Hepatocyte (in vitro differentiated cells): ENCODE data around the gene GNG7. TPM values are rescaled to one million over a fixed set of nuclear protein-coding genes. Genes with fewer than 3 reads are reported as not detected.
"Not testable (repeated sequence)": the region's sequence is repeated elsewhere in the genome, so short reads cannot be mapped to it uniquely, and the experiment has no call there.

Experiments used
- DNase-seq: peaks from one replicate; pipeline ENCODE4 v3.0.0-alpha.2; 2016; ENCODE audit warnings: low spot score
- H2AFZ ChIP-seq: fragments of 200-600 bp; sonication (generic); 2 replicates; pipeline ENCODE4 v1.6.0; 2016; ENCODE audit warnings: antibody characterized with exemption, mild to moderate bottlenecking
- H3K27ac ChIP-seq: fragments of 200-600 bp; sonication (generic); 2 replicates; pipeline ENCODE4 v1.5.1; 2016; ENCODE audit warnings: mild to moderate bottlenecking
- H3K27me3 ChIP-seq: fragments of 200-600 bp; sonication (generic); 2 replicates; pipeline ENCODE4 v1.6.1; 2016
- H3K36me3 ChIP-seq: fragments of 200-600 bp; sonication (generic); replicated peaks from 2 replicates; pipeline ENCODE4 v1.5.1; 2016; ENCODE audit warnings: low read depth; ENCODE audit not compliant: insufficient read depth
- H3K4me1 ChIP-seq: fragments of 200-600 bp; sonication (generic); 2 replicates; pipeline ENCODE4 v1.5.1; 2016; ENCODE audit warnings: mild to moderate bottlenecking, moderate library complexity; ENCODE audit not compliant: insufficient read depth
- H3K4me2 ChIP-seq: fragments of 200-600 bp; sonication (generic); 2 replicates; pipeline ENCODE4 v1.6.0; 2016
- H3K4me3 ChIP-seq: fragments of 200-600 bp; sonication (generic); 2 replicates; pipeline ENCODE4 v1.5.1; 2016; ENCODE audit warnings: mild to moderate bottlenecking
- H3K79me2 ChIP-seq: fragments of 200-600 bp; sonication (generic); 2 replicates; pipeline ENCODE4 v1.6.0; 2017; ENCODE audit warnings: mild to moderate bottlenecking
- H3K9me2 ChIP-seq: fragments of 200-600 bp; sonication (generic); replicated peaks from 2 replicates; pipeline ENCODE4 v1.6.0; 2017; ENCODE audit warnings: mild to moderate bottlenecking; ENCODE audit not compliant: insufficient read depth
- H3K9me3 ChIP-seq: fragments of 200-600 bp; sonication (generic); 2 replicates; pipeline ENCODE4 v1.5.1; 2016; ENCODE audit warnings: low read depth, mild to moderate bottlenecking
- H4K20me1 ChIP-seq: fragments of 200-600 bp; sonication (generic); 2 replicates; pipeline ENCODE4 v1.6.0; 2016; ENCODE audit warnings: mild to moderate bottlenecking; ENCODE audit not compliant: insufficient read depth, poor library complexity, severe bottlenecking
- CTCF ChIP-seq: fragments of 200-600 bp; sonication (generic); IDR thresholded peaks from 2 replicates; pipeline ENCODE4 v1.5.1; 2016; ENCODE audit warnings: antibody characterized with exemption, mild to moderate bottlenecking; ENCODE audit not compliant: poor library complexity
- EZH2 ChIP-seq: fragments of 200-600 bp; sonication (generic); IDR thresholded peaks from 2 replicates; pipeline ENCODE4 v1.6.1; 2016; ENCODE audit warnings: antibody characterized with exemption, mild to moderate bottlenecking, borderline replicate concordance
- EZH2phosphoT487 ChIP-seq: fragments of 200-600 bp; sonication (generic); IDR thresholded peaks from one replicate; pipeline ENCODE4 v1.6.1; 2018; ENCODE audit warnings: antibody characterized with exemption, mild to moderate bottlenecking, low read depth, moderate library complexity; ENCODE audit not compliant: unreplicated experiment, severe bottlenecking
- WGBS: methylation state at CpG from one replicate; pipeline ENCODE4 v1.1.6; 2016; ENCODE audit warnings: low lambda C conversion rate; ENCODE audit errors: missing lambda C conversion rate; 5-methylcytosine and 5-hydroxymethylcytosine counted together
- polyA plus RNA-seq: library from polyadenylated mRNA; unstranded; fragments of >200 nt; fragmentation: Nextera tagmentation; extraction: Ambion mirVana; gene quantifications from 2 replicates; pipeline ENCODE4 v1.2.1, GENCODE V29; 2016
- total RNA-seq: library from RNA; depleted of rRNA; stranded (reverse); fragments of >200 nt; gene quantifications from 2 replicates; pipeline ENCODE4 v1.2.3, GENCODE V29; 2014

The GNG7 gene
- total and polyA plus RNA-seq, 2 experiments from 2014 or later, result 1.2 to 1.9 TPM

- TF ChIP-seq CTCF, result no peak
- H3K27me3 ChIP-seq, result peaks cover 10% of the 10 kb centered on the region
- no peak overlapping the region for H3K4me2 ChIP-seq
- no peak for DNase-seq
- H3K9me3 ChIP-seq, result no peaks in the 10 kb centered on the region
- H3K4me1 ChIP-seq, result peaks cover 8% of the 10 kb centered on the region
- no peak overlapping the region for H3K4me3 ChIP-seq
- H3K36me3 ChIP-seq, result no peaks in the 10 kb centered on the region
- WGBS, result 91% methylated on average over 8 of the region's 8 CpGs
- no peaks in the 10 kb centered on the region for H3K9me2 ChIP-seq
- no peak overlapping the region for H2AFZ ChIP-seq
- no peaks in the 10 kb centered on the region for H4K20me1 ChIP-seq
- H3K79me2 ChIP-seq, result no peaks in the 10 kb centered on the region
- no peak overlapping the region for H3K27ac ChIP-seq
These were observed 49.9 kb downstream of the GNG7 start for GRCh38 chr19:2652504-2653099.

GRCh38 chr19:2651002-2651733 is 51.3 kb downstream of the GNG7 start:
- not testable (repeated sequence) for H3K4me3 ChIP-seq, H4K20me1 ChIP-seq, DNase-seq, H3K4me1 ChIP-seq, H3K9me3 ChIP-seq, H3K27ac ChIP-seq, H3K79me2 ChIP-seq, H3K4me2 ChIP-seq, H2AFZ ChIP-seq, H3K9me2 ChIP-seq, H3K27me3 ChIP-seq, H3K36me3 ChIP-seq
- WGBS, result 87% methylated on average over 6 of the region's 7 CpGs

GRCh38 chr19:2650515-2650914 is 52.0 kb downstream of the GNG7 start:
- no peak overlapping the region for H3K4me2 ChIP-seq
- no peaks in the 10 kb centered on the region for H3K36me3 ChIP-seq
- WGBS, result 90% methylated on average over 21 of the region's 21 CpGs
- H3K4me3 ChIP-seq, result no peak overlapping the region
- H3K27me3 ChIP-seq, result peaks cover 10% of the 10 kb centered on the region
- no peaks in the 10 kb centered on the region for H4K20me1 ChIP-seq
- peaks cover 8% of the 10 kb centered on the region for H3K4me1 ChIP-seq
- H3K27ac ChIP-seq, result no peak overlapping the region
- H2AFZ ChIP-seq, result no peak overlapping the region
- no peaks in the 10 kb centered on the region for H3K9me2 ChIP-seq
- no peaks in the 10 kb centered on the region for H3K9me3 ChIP-seq
- no peaks in the 10 kb centered on the region for H3K79me2 ChIP-seq
- TF ChIP-seq EZH2, result no peak
- TF ChIP-seq CTCF, result no peak
- TF ChIP-seq EZH2phosphoT487, result no peak
- no peak for DNase-seq

GRCh38 chr19:2648528-2648937 is 54.0 kb downstream of the GNG7 start:
- 48% methylated on average over 4 of the region's 4 CpGs for WGBS
- H3K27me3 ChIP-seq, result no peaks in the 10 kb centered on the region
- no peaks in the 10 kb centered on the region for H3K9me2 ChIP-seq
- H2AFZ ChIP-seq, result no peak overlapping the region
- no peaks in the 10 kb centered on the region for H3K9me3 ChIP-seq
- no peaks in the 10 kb centered on the region for H3K79me2 ChIP-seq
- no peak overlapping the region for H3K4me2 ChIP-seq
- no peaks in the 10 kb centered on the region for H4K20me1 ChIP-seq
- H3K27ac ChIP-seq, result no peak overlapping the region
- H3K4me1 ChIP-seq, result no peaks in the 10 kb centered on the region
- no peaks in the 10 kb centered on the region for H3K36me3 ChIP-seq
- H3K4me3 ChIP-seq, result no peak overlapping the region
- TF ChIP-seq CTCF, result peak; percentile 69
- no peak for TF ChIP-seq EZH2phosphoT487
- DNase-seq, result peak; percentile 83
